GM12875 (cell line): Measurements from ENCODE around the gene TMEM218.

Experiments
- H3K4me3 ChIP-seq: one replicate; pipeline ENCODE4 v1.5.1; 2011; ENCODE audit warnings: low read depth, low read length, control low read depth
- CTCF ChIP-seq: IDR thresholded peaks from 2 replicates; pipeline ENCODE4 v1.5.1; 2011; ENCODE audit warnings: low read depth, mild to moderate bottlenecking, control low read depth, inconsistent platforms, low read length, moderate library complexity, borderline replicate concordance; ENCODE audit not compliant: insufficient read depth

The TMEM218 gene

GRCh38 chr11:125072961-125073590, 38.4 kb downstream of the TMEM218 start:
- no peak for TF ChIP-seq CTCF
- H3K4me3 ChIP-seq: no peak overlapping the region

- no peak for TF ChIP-seq CTCF
- H3K4me3 ChIP-seq: no peak overlapping the region
Observed at GRCh38 chr11:125072218-125072960, 39.0 kb downstream of the TMEM218 start.

GRCh38 chr11:125071846-125072217, 39.6 kb downstream of the TMEM218 start:
- no peak overlapping the region for H3K4me3 ChIP-seq

DNA sequence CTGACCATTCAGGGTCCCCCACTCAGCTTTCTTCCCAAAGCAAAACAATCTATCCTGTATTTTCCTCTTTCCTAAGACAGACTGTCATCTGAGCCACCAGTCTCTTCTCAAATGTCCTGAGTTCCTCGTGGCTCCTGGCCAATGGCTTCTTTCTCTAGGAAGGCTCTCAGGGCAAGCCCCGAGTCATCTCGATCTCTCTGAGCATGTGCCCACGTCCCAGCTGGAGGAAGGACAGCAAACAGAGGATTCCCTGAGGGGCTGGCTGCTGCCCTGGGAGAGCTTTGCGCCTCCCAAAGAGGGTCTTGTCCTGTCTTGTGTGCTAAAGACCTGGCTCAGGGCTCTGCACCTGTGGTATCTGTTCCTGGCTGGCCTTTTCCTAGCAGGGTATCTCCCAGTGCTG, 40.0 kb downstream of the TMEM218 start:
- no peak overlapping the region for H3K4me3 ChIP-seq
- no peak for TF ChIP-seq CTCF

More at GRCh38 chr11:125071846-125072217, 39.6 kb downstream of the TMEM218 start:
- no peak for TF ChIP-seq CTCF

GRCh38 chr11:125070699-125071254, 40.6 kb downstream of the TMEM218 start:
- H3K4me3 ChIP-seq: no peak overlapping the region
- TF ChIP-seq CTCF: no peak

GRCh38 chr11:125069796-125070195, 41.6 kb downstream of the TMEM218 start:
- no peak for TF ChIP-seq CTCF

DNA sequence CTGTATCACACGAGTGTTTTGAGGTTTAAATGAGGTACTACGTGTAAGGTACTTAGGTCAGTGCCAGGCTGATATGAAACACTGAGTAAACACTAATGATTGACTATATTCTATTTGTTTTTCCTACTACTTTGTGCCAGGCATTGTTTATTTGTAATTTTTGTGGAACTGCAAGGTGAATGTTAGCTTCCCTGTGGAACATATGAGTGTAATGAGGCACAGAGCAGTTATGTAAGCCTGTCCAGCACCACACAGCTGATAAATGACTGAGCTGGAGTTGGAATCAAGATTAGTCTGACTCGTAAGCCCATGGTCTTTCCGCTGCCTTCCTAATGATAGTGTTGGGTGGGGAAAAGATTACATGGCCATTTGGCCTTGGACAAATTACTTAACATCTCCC, 42.4 kb downstream of the TMEM218 start:
- H3K4me3 ChIP-seq: no peak overlapping the region
- no peak for TF ChIP-seq CTCF

More at GRCh38 chr11:125069796-125070195, 41.6 kb downstream of the TMEM218 start:
- no peak overlapping the region for H3K4me3 ChIP-seq
